ENCODE results near the gene C1GALT1C1. TPM values are rescaled to one million over a fixed set of nuclear protein-coding genes. Genes with fewer than 3 reads are reported as not detected.
"Not testable (repeated sequence)": the region's sequence is repeated elsewhere in the genome, so short reads cannot be mapped to it uniquely, and the experiment has no call there.

The C1GALT1C1 gene
- total RNA-seq, 1 donor from 2014 or later = 21.8 TPM

DNA sequence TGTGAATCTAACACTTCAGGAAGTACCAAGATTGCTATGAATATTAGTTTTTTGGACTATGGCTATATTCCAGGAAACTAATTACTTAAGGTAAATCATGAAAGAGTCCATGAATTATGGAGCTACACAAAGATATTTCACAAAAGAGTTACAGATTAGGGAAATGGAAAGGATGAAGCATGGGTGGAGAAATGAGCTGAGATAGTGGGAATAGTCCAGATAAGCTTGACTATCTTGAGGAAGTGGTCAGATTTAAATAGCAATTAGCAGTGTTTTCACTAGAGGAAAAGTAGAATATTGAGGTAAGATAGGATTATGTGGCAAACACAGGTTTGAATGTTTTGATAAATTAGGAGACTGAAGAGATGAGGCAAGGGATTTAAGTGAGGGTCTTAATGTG is 42.1 kb upstream of the C1GALT1C1 start:
- no peak for DNase-seq (ENCODE audit: low spot score, unreplicated experiment)
- Mint-ChIP-seq H3K27ac (no peak overlapping the region), H3K4me1 (ENCODE audit: low read depth) (peaks cover 6% of the 10 kb centered on the region), H3K27me3 (no peaks in the 10 kb centered on the region), H3K9me3 (ENCODE audit: low read depth) (peaks cover 20% of the 10 kb centered on the region), H3K36me3 (ENCODE audit: insufficient read depth) (no peaks in the 10 kb centered on the region), H3K4me3 (ENCODE audit: low read depth) (no peak overlapping the region)
- TF ChIP-seq, protein P1, sequence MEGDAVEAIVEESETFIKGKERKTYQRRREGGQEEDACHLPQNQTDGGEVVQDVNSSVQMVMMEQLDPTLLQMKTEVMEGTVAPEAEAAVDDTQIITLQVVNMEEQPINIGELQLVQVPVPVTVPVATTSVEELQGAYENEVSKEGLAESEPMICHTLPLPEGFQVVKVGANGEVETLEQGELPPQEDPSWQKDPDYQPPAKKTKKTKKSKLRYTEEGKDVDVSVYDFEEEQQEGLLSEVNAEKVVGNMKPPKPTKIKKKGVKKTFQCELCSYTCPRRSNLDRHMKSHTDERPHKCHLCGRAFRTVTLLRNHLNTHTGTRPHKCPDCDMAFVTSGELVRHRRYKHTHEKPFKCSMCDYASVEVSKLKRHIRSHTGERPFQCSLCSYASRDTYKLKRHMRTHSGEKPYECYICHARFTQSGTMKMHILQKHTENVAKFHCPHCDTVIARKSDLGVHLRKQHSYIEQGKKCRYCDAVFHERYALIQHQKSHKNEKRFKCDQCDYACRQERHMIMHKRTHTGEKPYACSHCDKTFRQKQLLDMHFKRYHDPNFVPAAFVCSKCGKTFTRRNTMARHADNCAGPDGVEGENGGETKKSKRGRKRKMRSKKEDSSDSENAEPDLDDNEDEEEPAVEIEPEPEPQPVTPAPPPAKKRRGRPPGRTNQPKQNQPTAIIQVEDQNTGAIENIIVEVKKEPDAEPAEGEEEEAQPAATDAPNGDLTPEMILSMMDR (IDR thresholded peaks at IDR 0.05; ENCODE audit: unreplicated experiment) = no peak

DNA sequence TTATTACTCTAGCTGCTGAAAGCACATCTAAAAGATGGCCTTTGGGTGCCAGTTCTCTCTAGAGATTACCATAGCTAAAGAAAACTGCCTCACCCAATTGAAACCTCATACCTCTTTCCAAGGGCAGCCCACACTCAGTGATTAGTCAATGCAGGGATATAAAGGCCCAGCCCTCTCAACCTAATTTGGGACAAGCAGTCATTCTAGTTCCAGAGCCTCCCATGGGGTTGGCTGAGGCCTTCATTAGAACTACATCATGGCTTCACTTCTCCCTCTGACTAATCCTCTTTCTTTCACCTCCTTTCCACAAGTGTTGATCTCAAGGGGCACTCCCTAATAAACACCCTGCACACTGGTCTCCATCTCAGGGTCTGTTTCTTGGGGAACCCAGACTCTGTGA is 38.5 kb upstream of the C1GALT1C1 start:
- Mint-ChIP-seq H3K4me3 (ENCODE audit: low read depth) (no peak overlapping the region), H3K9me3 (ENCODE audit: low read depth) (peaks cover 19% of the 10 kb centered on the region), H3K27me3 (no peaks in the 10 kb centered on the region), H3K4me1 (ENCODE audit: low read depth) (peaks cover 6% of the 10 kb centered on the region), H3K27ac (no peak overlapping the region), H3K36me3 (ENCODE audit: insufficient read depth) (no peaks in the 10 kb centered on the region)
- DNase-seq (ENCODE audit: low spot score, unreplicated experiment) = no peak
- TF ChIP-seq, protein P1 (IDR thresholded peaks at IDR 0.05; ENCODE audit: unreplicated experiment) = no peak

DNA sequence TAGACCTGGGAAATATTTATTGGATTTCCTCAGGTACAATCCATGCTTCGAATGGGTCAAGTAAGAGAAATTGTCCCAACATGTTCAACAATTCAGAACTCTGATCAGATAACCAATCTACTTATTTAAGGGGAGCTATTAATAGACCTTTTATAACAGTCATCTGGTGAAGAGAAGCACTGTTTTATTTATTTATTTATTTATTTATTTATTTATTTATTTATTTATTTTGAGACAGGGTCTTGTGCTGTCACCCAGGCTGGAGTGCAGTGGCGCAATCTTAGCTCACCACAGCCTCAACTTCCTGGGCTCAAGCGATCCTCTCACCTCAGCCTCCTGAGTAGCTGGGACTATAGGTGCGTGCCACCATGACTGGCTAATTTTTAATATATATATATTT is 34.7 kb upstream of the C1GALT1C1 start:
- H3K4me3 Mint-ChIP-seq (ENCODE audit: low read depth); H3K4me1 Mint-ChIP-seq (ENCODE audit: low read depth); H3K27ac Mint-ChIP-seq; H3K27me3 Mint-ChIP-seq; DNase-seq (ENCODE audit: low spot score, unreplicated experiment); H3K36me3 Mint-ChIP-seq (ENCODE audit: insufficient read depth): not testable (repeated sequence)
- H3K9me3 Mint-ChIP-seq (ENCODE audit: low read depth) = peaks cover 18% of the 10 kb centered on the region

DNA sequence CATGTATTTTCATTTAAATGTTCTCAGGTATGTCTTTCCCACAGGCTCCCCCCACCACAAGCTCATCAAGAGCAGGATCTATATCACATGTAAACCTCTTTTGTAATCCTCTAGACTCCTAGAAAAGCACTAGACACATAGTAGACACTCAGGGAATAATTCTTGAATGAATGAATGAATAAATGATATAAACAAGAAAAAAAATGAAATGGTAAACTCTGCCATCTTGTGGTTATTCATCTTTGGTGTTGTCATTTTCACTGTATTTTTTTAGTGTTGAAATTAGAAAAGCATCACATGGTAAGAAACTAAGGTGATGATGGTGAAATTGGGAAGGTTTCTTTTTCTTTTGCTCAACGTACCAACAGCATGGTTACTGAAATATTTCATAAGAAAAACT is 34.2 kb upstream of the C1GALT1C1 start:
- no peak overlapping the region for H3K27ac Mint-ChIP-seq

DNA sequence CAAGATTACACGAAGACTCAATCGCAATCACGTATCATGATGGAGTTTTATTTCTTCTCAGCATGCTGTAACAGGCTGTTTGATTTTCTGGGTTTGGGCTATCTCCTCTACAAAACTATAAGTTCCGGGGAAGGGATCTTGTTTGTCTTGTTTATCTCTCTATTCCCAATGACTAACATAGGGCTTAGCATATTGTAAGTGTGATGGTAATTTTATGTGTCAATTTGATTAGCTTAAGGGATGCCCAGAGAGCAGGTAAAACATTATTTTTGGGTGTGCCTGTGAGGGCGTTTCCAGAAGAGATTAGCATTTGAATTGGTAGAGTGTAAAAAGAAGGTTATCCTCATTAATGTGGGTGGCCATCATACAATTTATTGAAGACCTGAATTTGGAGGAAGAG is 32.8 kb upstream of the C1GALT1C1 start:
- DNase-seq (ENCODE audit: low spot score, unreplicated experiment) = no peak
- peaks cover 21% of the 10 kb centered on the region for H3K9me3 Mint-ChIP-seq (ENCODE audit: low read depth)
- no peaks in the 10 kb centered on the region for H3K27me3 Mint-ChIP-seq
- no peaks in the 10 kb centered on the region for H3K4me1 Mint-ChIP-seq (ENCODE audit: low read depth)
- H3K4me3 Mint-ChIP-seq (ENCODE audit: low read depth) = no peak overlapping the region
- TF ChIP-seq, protein P1 (IDR thresholded peaks at IDR 0.05; ENCODE audit: unreplicated experiment) = no peak
- H3K36me3 Mint-ChIP-seq (ENCODE audit: insufficient read depth) = no peaks in the 10 kb centered on the region
- H3K27ac Mint-ChIP-seq = no peak overlapping the region

More for the DNA sequence above, 34.2 kb upstream of the C1GALT1C1 start:
- peaks cover 18% of the 10 kb centered on the region for H3K9me3 Mint-ChIP-seq (ENCODE audit: low read depth)
- no peaks in the 10 kb centered on the region for H3K36me3 Mint-ChIP-seq (ENCODE audit: insufficient read depth)
- H3K27me3 Mint-ChIP-seq = no peaks in the 10 kb centered on the region
- no peak for DNase-seq (ENCODE audit: low spot score, unreplicated experiment)
- TF ChIP-seq, protein P1 (IDR thresholded peaks at IDR 0.05; ENCODE audit: unreplicated experiment) = no peak
- no peak overlapping the region for H3K4me3 Mint-ChIP-seq (ENCODE audit: low read depth)
- no peaks in the 10 kb centered on the region for H3K4me1 Mint-ChIP-seq (ENCODE audit: low read depth)

DNA sequence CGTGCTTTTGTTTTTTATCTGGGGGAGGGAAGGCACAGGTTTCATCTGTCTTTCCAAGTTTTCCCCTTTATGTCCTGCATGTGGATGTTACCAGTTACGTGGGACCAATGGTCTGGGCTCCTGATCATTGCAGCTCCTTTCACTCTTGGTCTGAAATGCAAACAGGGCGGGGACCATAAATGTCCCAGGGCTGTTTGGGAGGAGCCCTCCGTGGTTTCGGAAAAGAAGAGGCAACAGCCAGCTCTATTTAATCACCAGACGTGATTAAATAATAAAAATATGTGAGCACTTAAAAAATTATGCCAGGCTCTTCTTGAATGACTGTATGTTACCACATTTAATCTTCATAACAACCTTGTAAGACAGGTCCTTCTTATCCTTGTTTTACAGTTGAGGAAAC is 30.8 kb upstream of the C1GALT1C1 start:
- Mint-ChIP-seq H3K27ac (no peak overlapping the region), H3K9me3 (ENCODE audit: low read depth) (peaks cover 13% of the 10 kb centered on the region), H3K27me3 (no peaks in the 10 kb centered on the region), H3K4me1 (ENCODE audit: low read depth) (no peaks in the 10 kb centered on the region), H3K4me3 (ENCODE audit: low read depth) (no peak overlapping the region), H3K36me3 (ENCODE audit: insufficient read depth) (no peaks in the 10 kb centered on the region)
- no peak for DNase-seq (ENCODE audit: low spot score, unreplicated experiment)
- TF ChIP-seq, protein P1 (IDR thresholded peaks at IDR 0.05; ENCODE audit: unreplicated experiment) = no peak
